Karpas-422 (cell line): ENCODE measurements around the gene TMEM130. TPM values are rescaled to one million over a fixed set of nuclear protein-coding genes. Genes with fewer than 3 reads are reported as not detected.

Experiments
- DNase-seq: peaks from one replicate; pipeline ENCODE4 v3.0.0-alpha.2; 2015
- H2AFZ ChIP-seq: fragments of 200-600 bp; sonication (generic); 2 replicates; pipeline ENCODE4 v1.6.1; 2014; ENCODE audit warnings: antibody characterized with exemption, low read length, mixed read lengths
- H3K27ac ChIP-seq: fragments of 200-600 bp; sonication (generic); 2 replicates; pipeline ENCODE4 v1.5.1; 2014; ENCODE audit warnings: mild to moderate bottlenecking, low read length, moderate library complexity
- H3K27me3 ChIP-seq: fragments of 200-600 bp; sonication (generic); 2 replicates; pipeline ENCODE4 v1.6.1; 2014; ENCODE audit warnings: low read length, mixed read lengths
- H3K36me3 ChIP-seq: fragments of 200-600 bp; sonication (generic); 2 replicates; pipeline ENCODE4 v1.6.1; 2014; ENCODE audit warnings: low read length, mixed read lengths; ENCODE audit not compliant: insufficient read depth
- H3K4me1 ChIP-seq: fragments of 200-600 bp; sonication (generic); 2 replicates; pipeline ENCODE4 v1.6.1; 2014; ENCODE audit warnings: mild to moderate bottlenecking, low read length, mixed read lengths
- H3K4me2 ChIP-seq: fragments of 200-600 bp; sonication (generic); 2 replicates; pipeline ENCODE4 v1.6.1; 2014; ENCODE audit warnings: low read length, low read depth, mild to moderate bottlenecking; ENCODE audit not compliant: poor library complexity, severe bottlenecking
- H3K4me3 ChIP-seq: fragments of 200-600 bp; sonication (generic); 2 replicates; pipeline ENCODE4 v1.5.1; 2014; ENCODE audit warnings: mild to moderate bottlenecking, antibody characterized with exemption, low read length, mixed read lengths
- H3K79me2 ChIP-seq: fragments of 200-600 bp; sonication (generic); 2 replicates; pipeline ENCODE4 v1.6.1; 2014; ENCODE audit warnings: mild to moderate bottlenecking, low read length, mixed read lengths
- H3K9ac ChIP-seq: fragments of 200-600 bp; sonication (generic); 2 replicates; pipeline ENCODE4 v1.6.0; 2014; ENCODE audit warnings: low read length
- H3K9me2 ChIP-seq: fragments of 200-600 bp; sonication (generic), shearing (Covaris generic); replicated peaks from 2 replicates; pipeline ENCODE4 v1.6.0; 2014; ENCODE audit warnings: mild to moderate bottlenecking, low read length, moderate library complexity; ENCODE audit not compliant: insufficient read depth
- H3K9me3 ChIP-seq: fragments of 300-700, 200-600 bp; sonication (generic); 2 replicates; pipeline ENCODE4 v1.6.1; 2014; ENCODE audit warnings: low read length, mixed read lengths
- H4K20me1 ChIP-seq: fragments of 200-600 bp; sonication (generic); 2 replicates; pipeline ENCODE4 v1.6.1; 2014; ENCODE audit warnings: mild to moderate bottlenecking, antibody characterized with exemption, low read length, low read depth; ENCODE audit not compliant: insufficient read depth
- total RNA-seq: library from RNA; depleted of rRNA; stranded (reverse); fragments of >200 nt; shearing (Covaris generic); gene quantifications from 2 replicates; pipeline ENCODE4 v1.2.3, GENCODE V29; 2014; ENCODE audit warnings: low replicate concordance

TMEM130 gene
- total RNA-seq, 1 experiment from 2014 or later, result not detected

DNA sequence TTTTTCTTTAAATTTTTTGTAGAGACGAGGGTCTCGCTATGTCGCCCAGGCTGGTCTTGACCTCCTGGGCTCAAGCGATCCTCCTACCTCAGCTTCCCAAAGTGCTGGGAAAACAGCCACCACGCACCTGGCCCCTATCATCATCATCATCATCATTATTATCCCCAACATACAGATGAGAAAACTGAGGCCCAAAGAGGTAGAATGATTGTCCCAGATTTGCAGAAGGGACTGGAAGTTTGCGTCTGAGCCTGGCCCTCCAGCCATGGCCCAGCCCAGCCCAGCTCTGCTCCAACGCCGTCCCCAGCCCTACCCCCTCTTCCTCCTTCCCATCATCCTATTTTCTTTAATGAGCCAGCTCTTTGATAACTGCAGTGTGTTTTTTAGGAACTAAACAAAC lies 34.9 kb downstream of the TMEM130 start:
- Histone ChIP-seq H3K27ac (no peak overlapping the region), H3K4me2 (no peak overlapping the region), H3K36me3 (no peaks in the 10 kb centered on the region), H3K9me3 (no peaks in the 10 kb centered on the region), H3K9ac (no peak overlapping the region), H3K9me2 (no peaks in the 10 kb centered on the region), H3K4me1 (no peaks in the 10 kb centered on the region), H3K4me3 (no peak overlapping the region), H2AFZ (no peak overlapping the region), H3K27me3 (no peaks in the 10 kb centered on the region), H4K20me1 (no peaks in the 10 kb centered on the region), H3K79me2 (no peaks in the 10 kb centered on the region)
- DNase-seq, result peak; percentile 9

DNA sequence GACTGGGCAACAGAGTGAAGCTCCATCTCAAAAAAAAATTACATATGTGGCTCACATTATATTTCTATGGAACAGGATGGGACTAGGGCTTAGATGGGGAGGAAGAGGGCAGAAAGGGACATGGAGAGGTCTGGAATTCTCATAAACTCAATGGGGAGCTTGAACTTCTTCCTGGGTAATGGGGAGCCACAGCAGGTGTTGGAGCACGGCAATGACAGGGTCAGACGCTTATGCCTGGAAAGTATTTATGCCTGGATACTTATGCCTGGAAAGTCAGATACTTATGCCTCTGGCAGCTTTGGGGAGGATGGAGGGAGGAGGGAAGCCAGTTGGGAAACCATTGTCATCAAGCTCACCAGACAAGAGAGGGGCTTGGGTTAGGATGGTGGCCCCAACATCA lies 36.8 kb downstream of the TMEM130 start:
- H3K36me3 ChIP-seq, result no peaks in the 10 kb centered on the region
- no peaks in the 10 kb centered on the region for H3K27me3 ChIP-seq

GRCh38 chr7:98831641-98832221 lies 38.1 kb downstream of the TMEM130 start:
- no peak overlapping the region for H3K4me3 ChIP-seq
- H3K4me1 ChIP-seq, result no peaks in the 10 kb centered on the region
- H3K9me3 ChIP-seq, result no peaks in the 10 kb centered on the region
- H3K27me3 ChIP-seq, result no peaks in the 10 kb centered on the region
- no peaks in the 10 kb centered on the region for H4K20me1 ChIP-seq
- H3K79me2 ChIP-seq, result no peaks in the 10 kb centered on the region
- DNase-seq, result peak; percentile 80
- H3K9ac ChIP-seq, result no peak overlapping the region
- no peak overlapping the region for H3K4me2 ChIP-seq
- H3K9me2 ChIP-seq, result no peaks in the 10 kb centered on the region
- H3K27ac ChIP-seq, result no peak overlapping the region
- no peak overlapping the region for H2AFZ ChIP-seq
- no peaks in the 10 kb centered on the region for H3K36me3 ChIP-seq

More for the DNA sequence above, 36.8 kb downstream of the TMEM130 start:
- Histone ChIP-seq H4K20me1 (no peaks in the 10 kb centered on the region), H3K9me2 (no peaks in the 10 kb centered on the region), H3K9ac (no peak overlapping the region), H3K79me2 (no peaks in the 10 kb centered on the region), H3K4me1 (no peaks in the 10 kb centered on the region), H2AFZ (no peak overlapping the region), H3K9me3 (no peaks in the 10 kb centered on the region), H3K4me2 (no peak overlapping the region), H3K27ac (no peak overlapping the region), H3K4me3 (no peak overlapping the region)
- DNase-seq, result no peak

GRCh38 chr7:98830972-98831548 lies 38.8 kb downstream of the TMEM130 start:
- DNase-seq, result no peak
- H3K9me3 ChIP-seq, result no peaks in the 10 kb centered on the region

GRCh38 chr7:98828368-98828767 lies 41.4 kb downstream of the TMEM130 start:
- H4K20me1 ChIP-seq, result no peaks in the 10 kb centered on the region
- H3K27ac ChIP-seq, result no peak overlapping the region
- H3K4me2 ChIP-seq, result no peak overlapping the region
- H3K4me1 ChIP-seq, result no peaks in the 10 kb centered on the region
- H3K9ac ChIP-seq, result no peak overlapping the region
- no peak overlapping the region for H2AFZ ChIP-seq
- no peaks in the 10 kb centered on the region for H3K79me2 ChIP-seq
- no peaks in the 10 kb centered on the region for H3K36me3 ChIP-seq
- no peaks in the 10 kb centered on the region for H3K27me3 ChIP-seq
- H3K9me3 ChIP-seq, result no peaks in the 10 kb centered on the region
- H3K9me2 ChIP-seq, result no peaks in the 10 kb centered on the region
- DNase-seq, result peak; percentile 11
- no peak overlapping the region for H3K4me3 ChIP-seq

More at GRCh38 chr7:98830972-98831548, 38.8 kb downstream of the TMEM130 start:
- Histone ChIP-seq H3K9ac (no peak overlapping the region), H3K27me3 (no peaks in the 10 kb centered on the region), H3K36me3 (no peaks in the 10 kb centered on the region), H3K4me1 (no peaks in the 10 kb centered on the region), H3K9me2 (no peaks in the 10 kb centered on the region), H3K27ac (no peak overlapping the region), H3K4me2 (no peak overlapping the region), H3K4me3 (no peak overlapping the region), H4K20me1 (no peaks in the 10 kb centered on the region), H3K79me2 (no peaks in the 10 kb centered on the region), H2AFZ (no peak overlapping the region)

- Histone ChIP-seq H4K20me1 (no peaks in the 10 kb centered on the region), H3K79me2 (no peaks in the 10 kb centered on the region), H2AFZ (no peak overlapping the region), H3K4me2 (no peak overlapping the region), H3K4me1 (no peaks in the 10 kb centered on the region), H3K27ac (no peak overlapping the region), H3K9ac (no peak overlapping the region), H3K27me3 (no peaks in the 10 kb centered on the region), H3K9me2 (no peaks in the 10 kb centered on the region), H3K36me3 (no peaks in the 10 kb centered on the region), H3K9me3 (no peaks in the 10 kb centered on the region), H3K4me3 (no peak overlapping the region)
- no peak for DNase-seq
Measured at GRCh38 chr7:98827258-98827657, 42.6 kb downstream of the TMEM130 start.

DNA sequence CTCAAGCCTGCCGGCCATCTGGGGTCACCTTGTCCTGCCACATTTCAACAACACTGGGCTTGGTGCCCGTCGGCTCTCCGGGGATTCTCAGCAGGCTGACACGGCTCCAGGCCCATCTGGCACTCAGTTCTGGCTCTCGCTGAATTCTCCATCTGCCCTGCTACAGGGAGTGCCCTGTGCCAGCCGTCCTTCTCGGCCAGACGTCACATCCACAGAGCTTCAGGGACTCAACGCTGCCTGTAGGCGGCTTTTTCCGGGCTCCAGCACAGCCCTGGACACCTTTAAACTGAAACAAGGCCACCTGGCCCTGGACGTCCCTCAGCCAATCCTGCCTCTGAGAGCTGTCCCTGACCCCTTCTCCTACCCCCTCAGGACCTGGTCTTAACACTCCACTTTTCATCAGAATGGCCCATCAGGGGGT lies 43.0 kb downstream of the TMEM130 start:
- no peaks in the 10 kb centered on the region for H4K20me1 ChIP-seq
- no peaks in the 10 kb centered on the region for H3K9me3 ChIP-seq
- no peaks in the 10 kb centered on the region for H3K9me2 ChIP-seq
- no peaks in the 10 kb centered on the region for H3K36me3 ChIP-seq
- no peak overlapping the region for H3K27ac ChIP-seq
- H3K27me3 ChIP-seq, result no peaks in the 10 kb centered on the region
- H3K4me2 ChIP-seq, result no peak overlapping the region
- no peak overlapping the region for H2AFZ ChIP-seq
- H3K79me2 ChIP-seq, result no peaks in the 10 kb centered on the region
- H3K4me1 ChIP-seq, result no peaks in the 10 kb centered on the region
- DNase-seq, result no peak
- H3K4me3 ChIP-seq, result no peak overlapping the region
- H3K9ac ChIP-seq, result no peak overlapping the region

- no peaks in the 10 kb centered on the region for H3K36me3 ChIP-seq
- peak; percentile 31 for DNase-seq
- no peaks in the 10 kb centered on the region for H3K79me2 ChIP-seq
- H3K4me1 ChIP-seq, result no peaks in the 10 kb centered on the region
- H4K20me1 ChIP-seq, result no peaks in the 10 kb centered on the region
- no peaks in the 10 kb centered on the region for H3K9me3 ChIP-seq
- H3K27me3 ChIP-seq, result no peaks in the 10 kb centered on the region
- H3K4me3 ChIP-seq, result no peak overlapping the region
- no peaks in the 10 kb centered on the region for H3K9me2 ChIP-seq
- H3K4me2 ChIP-seq, result no peak overlapping the region
- H2AFZ ChIP-seq, result no peak overlapping the region
- no peak overlapping the region for H3K27ac ChIP-seq
- H3K9ac ChIP-seq, result no peak overlapping the region
Measured at GRCh38 chr7:98826387-98826786, 43.4 kb downstream of the TMEM130 start.
